Astrocyte (in vitro differentiated cells and primary cell): ENCODE data around the gene GPER1.

Source experiments
- CTCF ChIP-seq: IDR thresholded peaks from 2 replicates; pipeline ENCODE4 v1.5.1; 2011; ENCODE audit warnings: low read depth, mild to moderate bottlenecking, inconsistent platforms, low read length, moderate library complexity; ENCODE audit not compliant: insufficient read depth
- EZH2 ChIP-seq: IDR thresholded peaks from 2 replicates; pipeline ENCODE4 v1.6.1; 2012; ENCODE audit warnings: mild to moderate bottlenecking, low read length, inconsistent platforms; ENCODE audit not compliant: insufficient read depth

GRCh38 chr7:1080252-1080920 is 7.5 kb upstream of the GPER1 start:
- TF ChIP-seq CTCF (no peak), EZH2 (no peak)
